GM18519 (cell line): Measurements from ENCODE around the gene USF3.
A peak's percentile ranks its signal among the peaks of the same experiment; 100 is the strongest.

Experiments
- ATAC-seq: cut with Tn5 transposase; IDR thresholded peaks from one replicate; pipeline ENCODE4 v1.9.1; 2021; ENCODE audit warnings: mild to moderate bottlenecking, moderate library complexity; ENCODE audit not compliant: unreplicated experiment, low FRiP score

Gene USF3

DNA sequence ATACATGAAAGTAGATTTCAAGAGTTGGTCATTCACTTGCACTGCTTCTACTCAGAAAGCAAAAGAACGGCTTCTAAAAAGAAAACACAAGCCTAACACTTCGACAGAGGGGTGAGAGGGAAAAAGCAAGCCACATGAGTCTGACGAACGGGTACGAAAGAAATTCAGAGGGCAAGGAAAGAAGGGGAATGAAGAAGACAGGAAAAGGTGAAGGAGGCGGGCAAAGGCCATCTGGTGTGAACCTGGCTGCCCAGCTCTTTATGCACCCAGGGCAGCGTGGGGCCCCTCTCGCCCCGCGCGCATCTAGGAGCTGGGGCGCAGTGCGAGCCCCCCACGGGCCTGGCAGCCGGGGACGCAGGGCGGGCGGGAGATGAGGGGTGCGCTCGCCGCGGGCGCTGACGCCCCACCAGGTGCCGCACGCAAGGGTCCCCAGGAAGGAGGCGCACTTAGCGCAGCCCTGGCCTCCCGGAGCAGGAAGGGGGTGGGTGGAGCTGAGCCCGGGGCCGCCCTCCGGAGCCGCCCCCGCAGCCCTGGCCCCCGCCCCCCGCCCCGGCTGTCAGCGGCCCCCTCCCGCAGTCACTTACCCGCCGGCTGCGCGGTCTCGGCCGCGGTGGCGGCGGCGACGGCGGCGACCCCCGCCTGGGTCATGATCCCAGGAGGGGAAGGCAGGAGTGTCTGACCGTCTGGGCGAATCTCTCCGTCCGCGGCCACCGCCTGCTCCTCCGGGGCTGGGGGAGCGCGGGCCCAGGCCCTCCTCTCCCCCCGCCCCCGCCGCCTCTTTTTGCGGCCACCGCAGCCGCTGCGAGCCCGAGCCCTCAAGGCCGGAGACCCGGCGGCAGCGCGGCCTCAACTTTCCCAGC is at the start of gene USF3:
Gene USF3, minus strand, starts transcription at position 857 of the 860 bp plus-strand sequence. CDS start 21,764 bp downstream, outside the sequence.
- peak; percentile 51 for ATAC-seq

- peak; percentile 27 for ATAC-seq
Observed at GRCh38 chr3:113745756-113746547, 49.5 kb upstream of the USF3 start, which contains the start of gene NAA50. Gene NAA50 (minus strand): TSS chr3:113746249. CDS start chr3:113745949, 300 bp downstream.

GRCh38 chr3:113744941-113745755 is 48.7 kb upstream of the USF3 start:
- ATAC-seq = peak; percentile 42

DNA sequence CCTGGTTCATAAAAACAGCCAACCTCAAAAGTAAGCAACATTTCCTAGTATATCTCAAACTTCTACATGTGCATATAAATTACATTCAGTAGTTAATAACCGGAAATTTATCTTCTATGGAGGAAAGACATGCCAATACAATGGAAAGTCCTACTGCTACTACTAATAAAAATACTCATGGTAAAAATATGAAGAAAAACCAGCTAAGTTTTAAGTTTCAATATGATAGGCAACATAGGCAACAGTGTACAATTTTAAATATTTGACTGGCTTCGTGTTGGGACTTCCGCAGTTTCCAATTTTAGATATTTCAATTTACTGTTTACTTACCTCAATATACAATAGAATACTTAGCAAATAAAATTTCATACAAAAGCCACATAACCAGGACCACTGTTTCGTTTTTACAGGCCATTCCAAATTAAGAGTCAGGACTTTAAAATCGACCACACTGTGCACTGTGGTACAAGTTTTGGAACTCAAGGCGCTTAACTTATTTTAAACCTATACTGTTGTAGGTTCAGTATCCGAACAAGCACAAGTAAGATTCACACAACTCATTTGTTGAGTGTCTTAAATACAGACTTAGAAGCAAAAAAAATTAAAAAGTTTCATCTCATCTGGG is 46.7 kb upstream of the USF3 start:
- ATAC-seq = no peak

DNA sequence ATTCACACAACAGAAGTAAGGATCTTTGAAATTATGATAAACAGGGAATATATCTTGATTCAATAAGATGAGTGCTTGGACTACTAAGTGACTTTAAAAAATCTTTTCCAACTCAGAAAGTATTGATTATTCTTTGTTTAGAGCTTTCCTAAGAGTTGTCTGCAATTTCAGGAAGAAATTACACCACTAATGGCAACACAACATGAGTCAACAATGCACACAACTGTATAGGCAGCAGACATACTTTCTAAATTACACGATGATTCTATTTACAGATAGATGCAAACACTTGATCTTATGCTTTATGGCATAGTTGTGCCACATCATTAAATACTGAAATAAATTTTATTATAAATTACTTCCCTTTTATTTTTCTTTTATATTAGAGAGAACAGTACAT is 45.2 kb upstream of the USF3 start:
- ATAC-seq = no peak

- ATAC-seq = no peak
Observed at GRCh38 chr3:113741086-113741485, 44.6 kb upstream of the USF3 start.

GRCh38 chr3:113736548-113737089 is 40.2 kb upstream of the USF3 start:
- ATAC-seq = no peak

- no peak for ATAC-seq
Observed at GRCh38 chr3:113731694-113732093, 35.3 kb upstream of the USF3 start.

- ATAC-seq = no peak
Observed at GRCh38 chr3:113730550-113730949, 34.1 kb upstream of the USF3 start.

GRCh38 chr3:113728661-113729060 is 32.2 kb upstream of the USF3 start:
- no peak for ATAC-seq

DNA sequence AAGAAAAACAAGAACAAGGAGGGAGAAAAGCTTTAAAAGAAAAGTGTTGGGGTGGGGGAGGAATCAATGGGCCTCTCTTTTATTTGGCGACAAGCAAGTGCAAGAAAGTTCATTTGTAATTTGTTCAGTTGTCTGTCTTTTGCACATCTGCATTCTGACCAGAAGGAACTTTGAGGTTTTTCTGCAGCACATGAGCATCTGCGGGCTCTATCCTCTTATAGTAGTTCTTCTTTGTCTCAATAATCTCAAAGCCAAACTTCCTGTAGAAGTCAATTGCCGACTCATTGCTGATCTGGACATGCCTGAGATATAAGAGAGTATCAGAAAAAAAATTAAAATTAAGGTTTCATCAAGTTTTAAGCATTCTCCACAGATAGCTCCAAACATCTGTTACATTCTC is 25.2 kb upstream of the USF3 start:
- ATAC-seq = no peak

DNA sequence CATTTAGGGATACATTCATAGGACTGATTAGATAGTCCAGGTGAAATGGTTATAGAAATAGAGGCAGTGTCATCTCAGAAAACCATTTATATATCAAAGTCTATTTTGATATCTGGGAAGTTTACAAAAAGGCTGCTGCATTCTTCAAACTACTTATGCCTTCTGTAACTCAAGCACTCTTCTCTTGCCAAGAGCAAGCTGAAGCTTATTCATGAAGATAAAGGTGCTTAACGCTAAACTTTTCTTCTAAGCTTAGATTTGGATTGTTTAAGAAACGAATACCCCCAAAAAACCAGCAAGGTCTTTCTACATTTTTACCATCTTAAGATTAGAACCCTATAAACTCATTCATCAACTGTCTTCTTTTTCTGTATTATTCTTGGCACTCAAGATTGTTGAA is 23.3 kb upstream of the USF3 start:
- ATAC-seq = no peak

- no peak for ATAC-seq
Observed at GRCh38 chr3:113719294-113719693, 22.9 kb upstream of the USF3 start.

DNA sequence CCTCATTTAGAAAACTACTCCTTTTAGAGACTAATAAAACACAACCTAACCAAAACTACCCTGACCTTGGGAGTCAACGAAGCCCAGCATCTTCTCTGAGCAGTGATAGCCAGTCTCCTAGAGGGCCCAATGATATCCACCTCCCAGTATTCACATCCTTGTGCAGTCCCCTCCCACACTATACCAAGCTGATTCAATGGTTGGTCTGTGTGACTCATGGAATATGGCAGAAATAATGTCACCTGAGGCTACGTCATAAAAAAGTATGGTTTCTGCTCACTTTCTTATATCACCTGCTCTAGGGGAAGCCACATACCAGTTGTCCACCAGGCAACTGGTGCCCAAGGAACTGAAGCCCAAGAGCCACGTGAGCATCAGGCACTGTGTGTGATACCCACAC is 21.4 kb upstream of the USF3 start:
- no peak for ATAC-seq

DNA sequence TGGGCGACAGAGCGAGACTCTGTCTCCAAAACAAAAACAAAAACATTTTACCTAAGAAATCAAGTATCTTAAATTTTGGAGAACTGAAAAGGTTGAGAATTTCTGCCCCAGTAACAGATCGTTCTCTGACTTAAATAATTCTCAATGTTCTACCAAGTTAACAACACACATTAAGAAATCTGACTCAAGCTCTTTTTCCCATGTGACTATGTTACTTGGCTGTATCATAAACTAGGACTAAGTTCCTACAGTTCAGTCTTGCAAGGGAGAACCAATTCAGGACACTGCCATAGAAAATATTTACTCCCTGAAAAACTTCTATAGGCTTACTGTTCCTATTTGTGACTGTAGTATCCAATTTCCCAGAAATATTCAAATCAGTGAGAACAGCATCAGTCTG is 20.9 kb upstream of the USF3 start:
- no peak for ATAC-seq

- no peak for ATAC-seq
Observed at GRCh38 chr3:113714702-113715101, 18.3 kb upstream of the USF3 start.

GRCh38 chr3:113712129-113712528 is 15.7 kb upstream of the USF3 start:
- ATAC-seq = no peak

DNA sequence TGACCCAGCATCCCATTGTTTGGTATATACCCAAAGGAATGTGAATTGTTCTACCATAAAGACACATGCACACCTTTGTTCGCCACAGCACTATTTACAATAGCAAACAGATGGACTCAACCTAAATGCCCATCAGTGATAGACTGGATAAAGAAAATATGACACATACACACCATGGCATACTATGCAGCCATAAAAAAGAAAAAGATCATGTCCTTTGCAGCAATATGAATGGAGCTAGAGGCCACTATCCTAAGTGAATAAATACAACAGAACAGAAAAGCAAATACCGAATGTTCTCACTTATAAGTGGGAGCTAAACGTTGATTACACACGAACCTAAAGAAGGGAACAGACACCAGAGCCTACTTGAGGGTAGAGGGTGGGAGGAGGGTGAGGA is 11.4 kb upstream of the USF3 start:
- ATAC-seq = no peak

DNA sequence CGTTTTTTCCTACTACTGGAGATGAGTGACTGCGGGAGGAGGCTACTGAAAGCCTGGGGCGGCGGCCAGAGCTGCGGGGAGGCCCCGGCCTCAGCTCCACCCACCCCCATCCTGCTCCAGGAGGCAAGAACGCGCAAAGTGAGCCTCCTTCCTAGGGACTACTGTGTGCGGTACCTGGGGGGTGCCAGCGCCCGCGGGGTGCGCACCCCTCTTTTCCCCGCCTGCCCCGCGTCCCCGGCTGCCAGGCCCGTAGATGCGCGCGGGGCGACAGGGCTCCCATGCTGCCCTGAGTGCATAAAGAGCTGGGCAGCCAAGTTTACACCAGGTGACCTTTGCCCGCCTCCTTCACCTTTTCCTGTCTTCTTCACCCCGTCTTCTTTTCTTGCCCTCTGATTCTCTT is 2.5 kb upstream of the USF3 start:
- ATAC-seq = no peak

DNA sequence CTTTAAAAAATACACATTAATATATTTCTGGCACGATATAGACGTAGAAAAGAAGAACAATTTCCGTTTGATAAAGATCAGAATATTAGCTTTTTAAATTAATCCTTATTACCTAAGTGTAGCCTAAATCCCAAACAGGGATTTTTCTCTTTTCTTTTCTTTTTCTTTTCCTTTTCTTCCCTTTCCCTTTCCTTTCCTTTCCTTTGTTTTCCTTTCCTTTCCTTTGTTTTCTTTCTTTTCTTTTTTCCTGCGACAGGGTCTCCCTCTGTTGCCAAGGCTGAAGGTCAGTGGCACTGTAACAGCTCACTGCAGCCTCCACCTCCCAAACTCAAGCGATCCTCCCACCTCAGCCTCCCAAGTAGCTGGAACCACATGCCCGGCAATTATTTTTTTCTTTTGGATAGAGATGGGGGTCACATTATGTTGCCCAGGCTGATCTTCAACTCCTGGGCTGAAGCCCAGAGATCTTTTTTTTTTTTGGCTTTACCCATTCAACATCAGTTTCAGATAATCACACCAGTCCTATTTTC is 1.8 kb upstream of the USF3 start:
- ATAC-seq = no peak
